Liver (tissue), 9 donors: ENCODE results near the gene MGAT5. TPM values are rescaled to one million over a fixed set of nuclear protein-coding genes. Genes with fewer than 3 reads are reported as not detected.

Source experiments
- DNase-seq: peaks from one replicate; pipeline ENCODE4 v3.0.0-alpha.2; 2017; ENCODE audit warnings: low spot score
- H3K27ac ChIP-seq, 2 donors: one replicate each; pipeline ENCODE4 v1.7.0; 2013; ENCODE audit warnings: inconsistent platforms in 2 of 2, low read length in 2 of 2, control low read depth in 1 of 2, low read depth in 1 of 2, mild to moderate bottlenecking in 1 of 2
- H3K27me3 ChIP-seq, 4 donors: one replicate each; pipeline versions ENCODE4 v1.6.1 to v1.7.0; 2013; ENCODE audit warnings: low read length in 3 of 4, inconsistent platforms in 1 of 4, mild to moderate bottlenecking in 1 of 4, moderate library complexity in 1 of 4; ENCODE audit not compliant: control insufficient read depth in 4 of 4, insufficient read depth in 4 of 4
- H3K36me3 ChIP-seq, 4 donors: one replicate each; pipeline versions ENCODE4 v1.6.1 to v1.7.0; 2013; ENCODE audit warnings: low read length in 3 of 4, mild to moderate bottlenecking in 3 of 4, low read depth in 1 of 4, moderate library complexity in 1 of 4; ENCODE audit not compliant: control insufficient read depth in 4 of 4, insufficient read depth in 3 of 4
- H3K4me1 ChIP-seq, 4 donors: one replicate each; pipeline versions ENCODE4 v1.6.1 to v1.7.0; 2013; ENCODE audit warnings: low read length in 3 of 4, mild to moderate bottlenecking in 3 of 4, moderate library complexity in 1 of 4; ENCODE audit not compliant: control insufficient read depth in 4 of 4, insufficient read depth in 4 of 4
- H3K4me3 ChIP-seq, 3 donors: one replicate each; pipeline versions ENCODE4 v1.6.1 to v1.7.0; 2013; ENCODE audit warnings: low read length in 3 of 3, control low read depth in 1 of 3, low read depth in 1 of 3, mild to moderate bottlenecking in 1 of 3
- H3K9ac ChIP-seq, 2 donors: one replicate each; pipeline ENCODE4 v1.7.0; 2013; ENCODE audit warnings: low read length in 2 of 2, mild to moderate bottlenecking in 2 of 2, moderate library complexity in 2 of 2, control low read depth in 1 of 2, low read depth in 1 of 2
- H3K9me3 ChIP-seq, 4 donors: one replicate each; pipeline versions ENCODE4 v1.6.1 to v1.7.0; 2013; ENCODE audit warnings: low read length in 3 of 4; ENCODE audit not compliant: control insufficient read depth in 4 of 4
- EGR1 ChIP-seq, 2 donors: IDR thresholded peaks; 2 replicates each; pipeline ENCODE4 v1.6.1; 2016 to 2018; ENCODE audit warnings: antibody characterized with exemption in 2 of 2, low read depth in 2 of 2
- FOXA1 ChIP-seq: IDR thresholded peaks from 2 replicates; pipeline ENCODE4 v1.6.1; 2016; ENCODE audit warnings: antibody characterized with exemption
- FOXA2 ChIP-seq: IDR thresholded peaks from 2 replicates; pipeline ENCODE4 v1.6.1; 2016; ENCODE audit warnings: antibody characterized with exemption
- GABPA ChIP-seq, 2 donors: IDR thresholded peaks in 1 of 2; conservative IDR thresholded peaks in 1 of 2; 2 replicates each; pipeline ENCODE4 v1.6.1; 2016; ENCODE audit warnings: antibody characterized with exemption in 2 of 2, mild to moderate bottlenecking in 1 of 2, moderate library complexity in 1 of 2
- HNF4A ChIP-seq, 2 donors: conservative IDR thresholded peaks; 2 replicates each; pipeline ENCODE4 v1.6.1; 2016; ENCODE audit warnings: antibody characterized with exemption in 2 of 2, mild to moderate bottlenecking in 2 of 2
- HNF4G ChIP-seq: IDR thresholded peaks from 2 replicates; pipeline ENCODE4 v1.6.1; 2016; ENCODE audit warnings: antibody characterized with exemption
- NR2F2 ChIP-seq: IDR thresholded peaks from 2 replicates; pipeline ENCODE4 v1.6.1; 2016; ENCODE audit warnings: antibody characterized with exemption
- RXRA ChIP-seq, 2 donors: IDR thresholded peaks; 2 replicates each; pipeline ENCODE4 v1.6.1; 2017 to 2018; ENCODE audit warnings: antibody characterized with exemption in 2 of 2, mild to moderate bottlenecking in 1 of 2
- SP1 ChIP-seq: IDR thresholded peaks from 2 replicates; pipeline ENCODE4 v1.6.1; 2018; ENCODE audit warnings: antibody characterized with exemption, mild to moderate bottlenecking
- YY1 ChIP-seq: IDR thresholded peaks from 2 replicates; pipeline ENCODE4 v1.6.1; 2016; ENCODE audit warnings: antibody characterized with exemption, mild to moderate bottlenecking
- WGBS: extraction: QIAGEN DNeasy Blood & Tissue Kit; methylation state at CpG from one replicate; pipeline ENCODE4 v1.1.7; 2013; 5-methylcytosine and 5-hydroxymethylcytosine counted together
- polyA plus RNA-seq, 2 donors: library from polyadenylated mRNA; stranded (reverse) in 1 of 2; unstranded in 1 of 2; fragments of 200-250 nt in 1 of 2; fragments of >200 nt in 1 of 2; fragmentation: Nextera tagmentation in 1 of 2; extraction: Ambion mirVana in 1 of 2; gene quantifications; one replicate each; pipeline versions ENCODE4 v1.2.1 to v1.2.3, GENCODE V29; 2013 to 2015
- total RNA-seq, 2 donors: library from RNA; depleted of rRNA; stranded (reverse); fragments of >200 nt; gene quantifications; one replicate each; pipeline ENCODE4 v1.2.3, GENCODE V29; 2014
- TF ChIP-seq, protein P1 (sequence below): fragments of 150-350 bp; IDR thresholded peaks from 2 replicates; pipeline ENCODE4 v1.5.1; 2017; ENCODE audit warnings: improper control_type of control experiment, low read depth, low read length; ENCODE audit not compliant: missing input control
- TF ChIP-seq, protein P2 (sequence below): IDR thresholded peaks from 2 replicates; pipeline ENCODE4 v1.6.1; 2016; ENCODE audit warnings: antibody characterized with exemption
- TF ChIP-seq, protein P3 (sequence below): IDR thresholded peaks from 2 replicates; pipeline ENCODE4 v1.6.1; 2016; ENCODE audit warnings: antibody characterized with exemption
- TF ChIP-seq, protein P4 (sequence below): IDR thresholded peaks from 2 replicates; pipeline ENCODE4 v1.6.1; 2016; ENCODE audit warnings: antibody characterized with exemption
- donor health status: healthy.
- donor health status: healthy.
- donor health status: healthy.
- donor health status: healthy.
- donor health status: healthy.

Gene MGAT5
- total and polyA plus RNA-seq, 4 donors, result 1.8 to 12.7 (median 5.6) TPM

DNA sequence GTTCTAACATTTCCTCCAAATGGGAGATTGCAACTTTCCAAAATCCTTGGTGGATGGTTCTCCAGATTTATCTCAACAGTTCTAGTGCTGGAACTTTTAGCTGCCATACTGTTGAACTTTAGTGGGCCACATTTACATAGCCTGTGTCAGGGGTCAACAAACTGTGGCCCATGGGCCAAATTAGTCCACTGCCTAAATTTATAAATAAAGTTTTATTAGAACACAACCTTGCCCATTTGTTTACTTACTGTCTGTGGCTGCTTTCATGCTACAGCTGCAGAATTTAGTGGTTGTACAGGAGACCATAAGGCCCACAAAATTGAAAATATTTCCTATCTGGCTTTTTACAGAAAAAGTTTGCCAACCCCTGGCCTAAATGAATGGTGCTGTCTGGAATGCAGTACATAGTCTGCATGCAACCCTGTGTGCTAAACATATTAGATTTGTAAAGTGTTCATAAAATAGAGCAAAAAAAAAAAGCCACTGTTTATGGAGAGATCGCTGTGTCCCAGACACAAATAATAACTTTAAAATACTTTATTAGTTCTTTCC, 30.3 kb downstream of the MGAT5 start:
- H3K4me3 ChIP-seq, result no peak overlapping the region
- no peak overlapping the region for H3K9ac ChIP-seq
- TF ChIP-seq RXRA (IDR thresholded peaks at IDR 0.05) (no peak), HNF4A (conservative IDR thresholded peaks at IDR 0.05) (no peak), YY1 (no peak), SP1 (no peak), FOXA1 (no peak), HNF4G (no peak), FOXA2 (no peak), GABPA (IDR thresholded peaks at IDR 0.05 in 1 of 2, conservative IDR thresholded peaks at IDR 0.05 in 1 of 2) (no peak), NR2F2 (no peak), EGR1 (IDR thresholded peaks at IDR 0.05; ENCODE audit: low read depth in 2 of 2) (no peak)
- TF ChIP-seq, protein P1, sequence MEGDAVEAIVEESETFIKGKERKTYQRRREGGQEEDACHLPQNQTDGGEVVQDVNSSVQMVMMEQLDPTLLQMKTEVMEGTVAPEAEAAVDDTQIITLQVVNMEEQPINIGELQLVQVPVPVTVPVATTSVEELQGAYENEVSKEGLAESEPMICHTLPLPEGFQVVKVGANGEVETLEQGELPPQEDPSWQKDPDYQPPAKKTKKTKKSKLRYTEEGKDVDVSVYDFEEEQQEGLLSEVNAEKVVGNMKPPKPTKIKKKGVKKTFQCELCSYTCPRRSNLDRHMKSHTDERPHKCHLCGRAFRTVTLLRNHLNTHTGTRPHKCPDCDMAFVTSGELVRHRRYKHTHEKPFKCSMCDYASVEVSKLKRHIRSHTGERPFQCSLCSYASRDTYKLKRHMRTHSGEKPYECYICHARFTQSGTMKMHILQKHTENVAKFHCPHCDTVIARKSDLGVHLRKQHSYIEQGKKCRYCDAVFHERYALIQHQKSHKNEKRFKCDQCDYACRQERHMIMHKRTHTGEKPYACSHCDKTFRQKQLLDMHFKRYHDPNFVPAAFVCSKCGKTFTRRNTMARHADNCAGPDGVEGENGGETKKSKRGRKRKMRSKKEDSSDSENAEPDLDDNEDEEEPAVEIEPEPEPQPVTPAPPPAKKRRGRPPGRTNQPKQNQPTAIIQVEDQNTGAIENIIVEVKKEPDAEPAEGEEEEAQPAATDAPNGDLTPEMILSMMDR, result no peak
- TF ChIP-seq, protein P2, sequence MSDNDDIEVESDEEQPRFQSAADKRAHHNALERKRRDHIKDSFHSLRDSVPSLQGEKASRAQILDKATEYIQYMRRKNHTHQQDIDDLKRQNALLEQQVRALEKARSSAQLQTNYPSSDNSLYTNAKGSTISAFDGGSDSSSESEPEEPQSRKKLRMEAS, result no peak
- TF ChIP-seq, protein P3, sequence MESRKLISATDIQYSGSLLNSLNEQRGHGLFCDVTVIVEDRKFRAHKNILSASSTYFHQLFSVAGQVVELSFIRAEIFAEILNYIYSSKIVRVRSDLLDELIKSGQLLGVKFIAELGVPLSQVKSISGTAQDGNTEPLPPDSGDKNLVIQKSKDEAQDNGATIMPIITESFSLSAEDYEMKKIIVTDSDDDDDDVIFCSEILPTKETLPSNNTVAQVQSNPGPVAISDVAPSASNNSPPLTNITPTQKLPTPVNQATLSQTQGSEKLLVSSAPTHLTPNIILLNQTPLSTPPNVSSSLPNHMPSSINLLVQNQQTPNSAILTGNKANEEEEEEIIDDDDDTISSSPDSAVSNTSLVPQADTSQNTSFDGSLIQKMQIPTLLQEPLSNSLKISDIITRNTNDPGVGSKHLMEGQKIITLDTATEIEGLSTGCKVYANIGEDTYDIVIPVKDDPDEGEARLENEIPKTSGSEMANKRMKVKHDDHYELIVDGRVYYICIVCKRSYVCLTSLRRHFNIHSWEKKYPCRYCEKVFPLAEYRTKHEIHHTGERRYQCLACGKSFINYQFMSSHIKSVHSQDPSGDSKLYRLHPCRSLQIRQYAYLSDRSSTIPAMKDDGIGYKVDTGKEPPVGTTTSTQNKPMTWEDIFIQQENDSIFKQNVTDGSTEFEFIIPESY, result no peak
- H3K27ac ChIP-seq, result no peak overlapping the region
- no peaks in the 10 kb centered on the region for H3K36me3 ChIP-seq
- no peak for DNase-seq
- no peaks in the 10 kb centered on the region for H3K4me1 ChIP-seq
- WGBS, result 99% methylated on average over 1 of the region's 1 CpG
- H3K27me3 ChIP-seq, result no peaks in the 10 kb centered on the region
- H3K9me3 ChIP-seq, result no peaks in the 10 kb centered on the region

GRCh38 chr2:134287323-134287722, 33.5 kb downstream of the MGAT5 start:
- Histone ChIP-seq H3K4me1 (no peaks in the 10 kb centered on the region), H3K9ac (no peak overlapping the region), H3K27ac (no peak overlapping the region), H3K4me3 (no peak overlapping the region), H3K27me3 (no peaks in the 10 kb centered on the region), H3K36me3 (no peaks in the 10 kb centered on the region), H3K9me3 (no peaks in the 10 kb centered on the region)
- no peak for DNase-seq
- no peak for TF ChIP-seq HNF4A (conservative IDR thresholded peaks at IDR 0.05)
- TF ChIP-seq, protein P1, result no peak
- TF ChIP-seq, protein P4, sequence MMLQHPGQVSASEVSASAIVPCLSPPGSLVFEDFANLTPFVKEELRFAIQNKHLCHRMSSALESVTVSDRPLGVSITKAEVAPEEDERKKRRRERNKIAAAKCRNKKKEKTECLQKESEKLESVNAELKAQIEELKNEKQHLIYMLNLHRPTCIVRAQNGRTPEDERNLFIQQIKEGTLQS, result no peak
- TF ChIP-seq, protein P3, result no peak
- WGBS, result 93% methylated on average over 2 of the region's 2 CpGs
